Smooth muscle cell (in vitro differentiated cells): ENCODE data around the gene ZFP2. TPM values are rescaled to one million over a fixed set of nuclear protein-coding genes. Genes with fewer than 3 reads are reported as not detected.

Experiments used
- DNase-seq: peaks from one replicate; lab custom pipeline; 2025; ENCODE audit not compliant: unreplicated experiment; lab: John Stamatoyannopoulos, UW
- H2AFZ ChIP-seq: fragments of 200-600 bp; sonication (generic); 2 replicates; pipeline ENCODE4 v1.6.0; 2016; ENCODE audit warnings: antibody characterized with exemption, low read depth, mild to moderate bottlenecking
- H3F3A ChIP-seq: fragments of 200-600 bp; sonication (generic); 2 replicates; pipeline ENCODE4 v1.6.0; 2017; ENCODE audit warnings: antibody characterized with exemption, low read depth
- H3K27ac ChIP-seq: fragments of 200-600 bp; sonication (generic); 2 replicates; pipeline ENCODE4 v1.5.1; 2016; ENCODE audit warnings: low read depth, mild to moderate bottlenecking
- H3K27me3 ChIP-seq: fragments of 200-600 bp; sonication (generic); 2 replicates; pipeline ENCODE4 v1.6.1; 2016; ENCODE audit warnings: low read depth, mild to moderate bottlenecking
- H3K36me3 ChIP-seq: fragments of 200-600 bp; sonication (generic); 2 replicates; pipeline ENCODE4 v1.5.1; 2016; ENCODE audit warnings: low read depth
- H3K4me1 ChIP-seq: fragments of 200-600 bp; sonication (generic); 2 replicates; pipeline ENCODE4 v1.5.1; 2016; ENCODE audit warnings: low read depth
- H3K4me2 ChIP-seq: fragments of 200-600 bp; sonication (generic); 2 replicates; pipeline ENCODE4 v1.6.0; 2016; ENCODE audit warnings: mild to moderate bottlenecking
- H3K4me3 ChIP-seq: fragments of 200-600 bp; sonication (generic); 2 replicates; pipeline ENCODE4 v1.5.1; 2016; ENCODE audit warnings: mild to moderate bottlenecking
- H3K79me2 ChIP-seq: fragments of 200-600 bp; sonication (generic); 2 replicates; pipeline ENCODE4 v1.6.0; 2016; ENCODE audit warnings: low read depth, mild to moderate bottlenecking
- H3K9ac ChIP-seq: fragments of 200-600 bp; sonication (generic); 2 replicates; pipeline ENCODE4 v1.6.0; 2016; ENCODE audit warnings: low read depth
- H3K9me3 ChIP-seq: fragments of 200-600 bp; sonication (generic); replicated peaks from 2 replicates; pipeline ENCODE4 v1.5.1; 2016; ENCODE audit warnings: low read depth
- H4K20me1 ChIP-seq: fragments of 200-600 bp; sonication (generic); 2 replicates; pipeline ENCODE4 v1.6.0; 2016; ENCODE audit warnings: low read depth
- CTCF ChIP-seq: fragments of 200-600 bp; sonication (generic); IDR thresholded peaks from 2 replicates; pipeline ENCODE4 v1.5.1; 2017; ENCODE audit warnings: borderline replicate concordance, mild to moderate bottlenecking, antibody characterized with exemption; ENCODE audit not compliant: insufficient read depth, poor library complexity, severe bottlenecking
- WGBS: methylation state at CpG from one replicate; pipeline ENCODE4 v1.1.7; 2016; ENCODE audit warnings: low lambda C conversion rate; 5-methylcytosine and 5-hydroxymethylcytosine counted together
- polyA plus RNA-seq: library from polyadenylated mRNA; unstranded; fragments of >200 nt; fragmentation: Nextera tagmentation; extraction: Ambion mirVana; gene quantifications from 2 replicates; pipeline ENCODE4 v1.2.1, GENCODE V29; 2016
- total RNA-seq: library from RNA; depleted of rRNA; stranded (reverse); fragments of >200 nt; gene quantifications from 2 replicates; pipeline ENCODE4 v1.2.3, GENCODE V29; 2014

The ZFP2 gene
- total and polyA plus RNA-seq, 2 experiments from 2014 or later = 3.2 to 5.8 TPM

GRCh38 chr5:178965465-178966055 lies 69.8 kb downstream of the ZFP2 start:
- Histone ChIP-seq H3K36me3 (no peaks in the 10 kb centered on the region), H4K20me1 (no peaks in the 10 kb centered on the region), H2AFZ (no peak overlapping the region), H3K27ac (no peak overlapping the region), H3K4me2 (no peak overlapping the region), H3K27me3 (no peaks in the 10 kb centered on the region), H3K79me2 (no peaks in the 10 kb centered on the region), H3F3A (no peaks in the 10 kb centered on the region), H3K9ac (no peak overlapping the region), H3K4me1 (no peaks in the 10 kb centered on the region), H3K9me3 (peaks cover 16% of the 10 kb centered on the region), H3K4me3 (no peak overlapping the region)
- TF ChIP-seq CTCF = no peak
- 92% methylated on average over 5 of the region's 5 CpGs for WGBS
- no peak for DNase-seq

GRCh38 chr5:178981381-178981780 lies 85.7 kb downstream of the ZFP2 start:
- Histone ChIP-seq H3K27ac (no peak overlapping the region), H3K79me2 (no peaks in the 10 kb centered on the region), H3K36me3 (no peaks in the 10 kb centered on the region), H3K4me3 (no peak overlapping the region), H2AFZ (no peak overlapping the region), H3K9me3 (peaks cover 12% of the 10 kb centered on the region), H4K20me1 (no peaks in the 10 kb centered on the region), H3F3A (no peaks in the 10 kb centered on the region), H3K4me2 (no peak overlapping the region), H3K4me1 (no peaks in the 10 kb centered on the region), H3K9ac (no peak overlapping the region), H3K27me3 (no peaks in the 10 kb centered on the region)
- WGBS = 87% methylated on average over 15 of the region's 15 CpGs
- DNase-seq = no peak
- no peak for TF ChIP-seq CTCF

Other genes with a start within 250 kb of the ZFP2 start
- 12.7 and 14.5 TPM in 2 replicates for gene ZNF354A, start 165.3 kb upstream of the ZFP2 start, total RNA-seq
- 8.0 and 10.0 TPM in 2 replicates for gene ZNF354A, start 165.3 kb upstream of the ZFP2 start, polyA plus RNA-seq
- 10.9 and 16.0 TPM in 2 replicates for gene ZNF354B, start 36.0 kb upstream of the ZFP2 start, total RNA-seq
- 2.2 and 4.1 TPM in 2 replicates for gene ZNF354B, start 36.0 kb upstream of the ZFP2 start, polyA plus RNA-seq
- gene ZNF454, start 45.3 kb downstream of the ZFP2 start, total RNA-seq = 0.76 TPM in 1 of 2 replicates, not detected in the other
- gene ZNF454, start 45.3 kb downstream of the ZFP2 start, polyA plus RNA-seq = 0.07 and 0.17 TPM in 2 replicates
- not detected in 2 replicates for gene GRM6, start 99.4 kb downstream of the ZFP2 start, total RNA-seq
- gene GRM6, start 99.4 kb downstream of the ZFP2 start, polyA plus RNA-seq = not detected in 2 replicates
- gene ZNF879, start 127.9 kb downstream of the ZFP2 start, total RNA-seq = 1.1 and 4.5 TPM in 2 replicates
- gene ZNF879, start 127.9 kb downstream of the ZFP2 start, polyA plus RNA-seq = 0.58 and 3.0 TPM in 2 replicates
- gene ZNF354C, start 164.5 kb downstream of the ZFP2 start, total RNA-seq = 11.7 and 14.3 TPM in 2 replicates
- gene ZNF354C, start 164.5 kb downstream of the ZFP2 start, polyA plus RNA-seq = 1.6 and 4.0 TPM in 2 replicates